Chondrocyte (in vitro differentiated cells): ENCODE results near the gene SEC22A. TPM values are rescaled to one million over a fixed set of nuclear protein-coding genes. Genes with fewer than 3 reads are reported as not detected.

Experiments
- DNase-seq: peaks from one replicate; pipeline ENCODE4 v3.0.0; 2021; ENCODE audit warnings: mixed read lengths, low spot score
- H3K27ac Mint-ChIP-seq: one replicate; pipeline ENCODE4 v1.8.0; 2021; ENCODE audit warnings: mild to moderate bottlenecking, moderate library complexity, mixed read lengths; ENCODE audit not compliant: unreplicated experiment
- H3K27me3 Mint-ChIP-seq: 2 replicates; pipeline ENCODE4 v1.8.0; 2021; ENCODE audit warnings: low read depth, mixed read lengths
- H3K36me3 Mint-ChIP-seq: 2 replicates; pipeline ENCODE4 v1.8.0; 2021; ENCODE audit warnings: low read depth, mixed read lengths
- H3K4me1 Mint-ChIP-seq: 2 replicates; pipeline ENCODE4 v1.8.0; 2021; ENCODE audit warnings: low read depth, mild to moderate bottlenecking, mixed read lengths
- H3K4me3 Mint-ChIP-seq: one replicate; pipeline ENCODE4 v1.8.0; 2021; ENCODE audit warnings: mild to moderate bottlenecking, moderate library complexity, mixed read lengths; ENCODE audit not compliant: unreplicated experiment
- H3K9me3 Mint-ChIP-seq: 2 replicates; pipeline ENCODE4 v1.8.0; 2021; ENCODE audit warnings: low read depth, mixed read lengths
- total RNA-seq: library from RNA; stranded (reverse); gene quantifications from 3 replicates; pipeline ENCODE4 v1.2.1, GENCODE V29; 2021
- TF ChIP-seq, protein P1 (sequence below): fragments of 200-600 bp; sonication (generic); IDR thresholded peaks from 2 replicates; pipeline ENCODE4 v1.5.0; 2021; ENCODE audit warnings: antibody characterized with exemption, mild to moderate bottlenecking, moderate library complexity

The SEC22A gene
- total RNA-seq, 1 donor from 2014 or later = 14.4 TPM

DNA sequence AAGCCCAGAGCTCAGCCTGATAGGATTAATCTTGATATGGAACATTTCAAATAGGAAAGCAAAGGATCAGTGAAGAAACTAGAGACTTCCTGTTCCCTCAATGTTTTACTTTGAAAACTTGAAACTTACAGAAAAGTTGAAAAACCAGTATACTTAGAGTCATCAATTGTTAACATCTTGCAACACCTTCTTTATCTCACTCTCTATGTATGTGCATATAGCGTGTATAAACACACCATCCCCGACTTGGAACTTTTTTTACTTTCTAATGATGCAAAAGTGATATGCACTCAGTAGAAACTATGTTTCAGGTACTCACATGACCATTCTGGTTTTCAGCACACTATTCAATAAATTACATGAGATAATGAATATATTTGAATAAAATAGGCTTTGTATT, 60.5 kb downstream of the SEC22A start:
- H3K27me3 Mint-ChIP-seq = no peaks in the 10 kb centered on the region
- H3K4me1 Mint-ChIP-seq = peaks cover 7% of the 10 kb centered on the region
- H3K27ac Mint-ChIP-seq = no peak overlapping the region
- no peak for DNase-seq
- H3K9me3 Mint-ChIP-seq = peaks cover 18% of the 10 kb centered on the region
- no peak overlapping the region for H3K4me3 Mint-ChIP-seq
- TF ChIP-seq, protein P1, sequence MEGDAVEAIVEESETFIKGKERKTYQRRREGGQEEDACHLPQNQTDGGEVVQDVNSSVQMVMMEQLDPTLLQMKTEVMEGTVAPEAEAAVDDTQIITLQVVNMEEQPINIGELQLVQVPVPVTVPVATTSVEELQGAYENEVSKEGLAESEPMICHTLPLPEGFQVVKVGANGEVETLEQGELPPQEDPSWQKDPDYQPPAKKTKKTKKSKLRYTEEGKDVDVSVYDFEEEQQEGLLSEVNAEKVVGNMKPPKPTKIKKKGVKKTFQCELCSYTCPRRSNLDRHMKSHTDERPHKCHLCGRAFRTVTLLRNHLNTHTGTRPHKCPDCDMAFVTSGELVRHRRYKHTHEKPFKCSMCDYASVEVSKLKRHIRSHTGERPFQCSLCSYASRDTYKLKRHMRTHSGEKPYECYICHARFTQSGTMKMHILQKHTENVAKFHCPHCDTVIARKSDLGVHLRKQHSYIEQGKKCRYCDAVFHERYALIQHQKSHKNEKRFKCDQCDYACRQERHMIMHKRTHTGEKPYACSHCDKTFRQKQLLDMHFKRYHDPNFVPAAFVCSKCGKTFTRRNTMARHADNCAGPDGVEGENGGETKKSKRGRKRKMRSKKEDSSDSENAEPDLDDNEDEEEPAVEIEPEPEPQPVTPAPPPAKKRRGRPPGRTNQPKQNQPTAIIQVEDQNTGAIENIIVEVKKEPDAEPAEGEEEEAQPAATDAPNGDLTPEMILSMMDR = no peak
- peaks cover 17% of the 10 kb centered on the region for H3K36me3 Mint-ChIP-seq

DNA sequence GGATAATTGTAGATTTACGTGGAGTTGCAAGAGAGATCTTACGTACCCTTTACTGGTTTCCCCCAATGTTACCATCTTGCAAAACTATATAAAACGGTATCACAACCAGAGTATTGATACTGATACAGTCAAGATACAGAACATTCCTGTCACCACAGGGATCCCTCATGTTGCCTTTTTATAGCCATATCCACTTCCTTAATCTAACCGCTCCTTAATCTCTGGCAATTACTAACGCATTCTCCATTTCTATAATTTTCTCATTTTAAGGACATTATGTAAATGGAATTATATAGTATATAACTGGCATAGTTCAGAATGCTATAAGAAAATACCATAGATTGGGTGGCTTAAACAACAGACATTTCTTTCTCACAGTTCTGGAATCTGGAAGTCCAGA, 61.1 kb downstream of the SEC22A start:
- peaks cover 7% of the 10 kb centered on the region for H3K4me1 Mint-ChIP-seq
- no peak overlapping the region for H3K4me3 Mint-ChIP-seq
- no peak overlapping the region for H3K27ac Mint-ChIP-seq
- peaks cover 17% of the 10 kb centered on the region for H3K36me3 Mint-ChIP-seq
- TF ChIP-seq, protein P1 = no peak
- DNase-seq = no peak
- peaks cover 20% of the 10 kb centered on the region for H3K9me3 Mint-ChIP-seq
- no peaks in the 10 kb centered on the region for H3K27me3 Mint-ChIP-seq

DNA sequence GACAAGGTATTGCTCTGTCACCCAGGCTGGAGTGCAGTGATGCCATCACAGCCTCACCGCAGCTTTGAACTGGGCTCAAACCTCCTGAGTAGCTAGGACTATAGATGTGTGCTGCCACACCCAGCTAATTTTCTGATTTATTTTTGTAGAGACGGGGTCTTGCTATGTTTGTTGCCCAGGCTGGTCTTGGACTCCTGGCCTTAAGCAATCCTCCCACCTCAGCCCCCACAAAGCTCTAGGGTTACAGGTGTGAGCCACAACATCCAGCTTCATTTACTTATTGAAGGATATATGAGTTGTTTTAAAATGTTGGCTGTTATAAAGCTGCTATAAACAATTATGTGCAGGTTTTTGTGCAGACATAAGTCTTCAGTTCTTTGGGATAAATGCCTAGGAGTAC, 62.2 kb downstream of the SEC22A start:
- Mint-ChIP-seq H3K9me3 (peaks cover 20% of the 10 kb centered on the region), H3K4me1 (peaks cover 1% of the 10 kb centered on the region), H3K4me3 (no peak overlapping the region), H3K36me3 (peaks cover 17% of the 10 kb centered on the region), H3K27ac (no peak overlapping the region), H3K27me3 (no peaks in the 10 kb centered on the region)
- TF ChIP-seq, protein P1 = no peak
- DNase-seq = no peak

DNA sequence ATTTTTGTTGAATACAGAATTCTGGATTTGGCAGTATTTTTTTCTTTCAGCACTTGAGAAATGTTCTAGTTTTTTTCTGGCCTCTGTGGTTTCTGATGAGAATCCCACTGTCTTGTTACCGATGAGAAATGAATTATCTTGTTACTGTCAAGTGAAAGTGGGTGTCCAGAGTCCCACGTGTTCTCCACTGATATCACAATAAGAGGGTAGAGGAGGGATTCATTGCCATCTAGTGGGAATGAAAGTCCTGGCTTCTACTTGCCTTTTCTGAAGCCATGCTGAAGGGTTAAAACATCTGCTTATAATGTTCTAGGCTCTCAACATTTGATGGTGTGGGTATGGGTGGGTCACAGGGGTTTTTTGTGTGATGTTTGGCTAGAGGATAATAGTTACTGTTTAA, 66.1 kb downstream of the SEC22A start:
- no peak overlapping the region for H3K27ac Mint-ChIP-seq
- H3K4me3 Mint-ChIP-seq = no peak overlapping the region
- no peak for DNase-seq

DNA sequence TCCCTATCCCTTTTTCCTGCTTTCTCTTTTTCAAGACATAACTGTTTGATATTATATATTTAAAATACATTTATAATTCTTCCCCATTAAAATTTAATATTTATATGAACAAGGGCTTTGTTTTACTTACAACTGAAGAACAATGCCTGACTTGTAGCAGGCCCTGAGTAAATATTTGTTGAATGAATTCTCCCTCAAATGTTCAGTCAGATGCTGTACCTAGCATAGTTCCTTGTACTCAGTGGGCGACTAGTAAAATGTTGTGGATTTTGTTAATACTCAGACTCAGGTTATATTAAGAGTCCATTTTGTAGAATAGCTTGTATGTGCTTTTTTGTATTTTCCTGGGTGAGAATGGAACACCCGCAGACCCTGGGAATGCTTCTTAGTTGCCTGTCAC, 69.1 kb downstream of the SEC22A start:
- no peaks in the 10 kb centered on the region for H3K27me3 Mint-ChIP-seq
- H3K27ac Mint-ChIP-seq = no peak overlapping the region
- H3K36me3 Mint-ChIP-seq = peaks cover 15% of the 10 kb centered on the region
- H3K4me1 Mint-ChIP-seq = peaks cover 12% of the 10 kb centered on the region
- H3K4me3 Mint-ChIP-seq = no peak overlapping the region
- H3K9me3 Mint-ChIP-seq = peaks cover 15% of the 10 kb centered on the region
- TF ChIP-seq, protein P1 = no peak
- no peak for DNase-seq

More for the DNA sequence above, 66.1 kb downstream of the SEC22A start:
- TF ChIP-seq, protein P1 = peak; percentile 17
- H3K4me1 Mint-ChIP-seq = peaks cover 3% of the 10 kb centered on the region
- H3K27me3 Mint-ChIP-seq = no peaks in the 10 kb centered on the region
- peaks cover 20% of the 10 kb centered on the region for H3K9me3 Mint-ChIP-seq
- peaks cover 22% of the 10 kb centered on the region for H3K36me3 Mint-ChIP-seq
